GM23338 (cell line): Measurements from ENCODE around the gene ZFP69. TPM values are rescaled to one million over a fixed set of nuclear protein-coding genes. Genes with fewer than 3 reads are reported as not detected.

ENCODE experiments used
- ATAC-seq: fragments of 200-7000 bp; cut with Tn5 transposase; 3 replicates; pipeline ENCODE4 v1.9.1; 2020
- DNase-seq: peaks from one replicate; pipeline ENCODE4 v3.0.0-alpha.2; 2015; ENCODE audit warnings: low spot score
- H2AFZ ChIP-seq: fragments of 200-600 bp; sonication (generic); 2 replicates; pipeline ENCODE4 v1.8.0; 2016; ENCODE audit warnings: antibody characterized with exemption, mild to moderate bottlenecking, moderate library complexity
- H3F3A ChIP-seq: fragments of 200-600 bp; sonication (generic); replicated peaks from 2 replicates; pipeline ENCODE4 v1.8.0; 2017; ENCODE audit warnings: antibody characterized with exemption, mixed run types, low read depth
- H3K27ac ChIP-seq: fragments of 200-600 bp; sonication (generic); 2 replicates; pipeline ENCODE4 v1.6.1; 2016; ENCODE audit warnings: low read depth
- H3K27me3 ChIP-seq: fragments of 200-600 bp; sonication (generic); 2 replicates; pipeline ENCODE4 v1.8.0; 2016; ENCODE audit warnings: mild to moderate bottlenecking, mixed run types, moderate library complexity; ENCODE audit not compliant: insufficient read depth
- H3K36me3 ChIP-seq: fragments of 200-600 bp; sonication (generic); 2 replicates; pipeline ENCODE4 v1.8.0; 2016; ENCODE audit warnings: mild to moderate bottlenecking; ENCODE audit not compliant: insufficient read depth
- H3K4me1 ChIP-seq: fragments of 200-600 bp; sonication (generic); 2 replicates; pipeline ENCODE4 v1.8.0; 2016; ENCODE audit warnings: mild to moderate bottlenecking, moderate library complexity; ENCODE audit not compliant: insufficient read depth
- H3K4me2 ChIP-seq: fragments of 200-600 bp; sonication (generic); 2 replicates; pipeline ENCODE4 v1.7.1; 2017; ENCODE audit warnings: mixed run types
- H3K4me3 ChIP-seq: fragments of 200-600 bp; sonication (generic); 2 replicates; pipeline ENCODE4 v1.6.1; 2016; ENCODE audit warnings: mixed run types
- H3K79me2 ChIP-seq: fragments of 200-600 bp; sonication (generic); replicated peaks from 2 replicates; pipeline ENCODE4 v1.8.0; 2017; ENCODE audit warnings: mild to moderate bottlenecking; ENCODE audit not compliant: insufficient read depth
- H3K9me2 ChIP-seq: fragments of 200-600 bp; sonication (generic); 2 replicates; pipeline ENCODE4 v1.8.0; 2017; ENCODE audit not compliant: insufficient read depth
- H4K20me1 ChIP-seq: fragments of 200-600 bp; sonication (generic); replicated peaks from 2 replicates; pipeline ENCODE4 v1.8.0; 2017; ENCODE audit warnings: mild to moderate bottlenecking; ENCODE audit not compliant: insufficient read depth
- H3K27ac Mint-ChIP-seq: 2 replicates; pipeline ENCODE4 v1.8.0; 2020; ENCODE audit warnings: inconsistent platforms, mild to moderate bottlenecking, moderate library complexity, mixed read lengths
- H3K27me3 Mint-ChIP-seq: 3 replicates; pipeline ENCODE4 v1.8.0; 2022; ENCODE audit warnings: low read depth, mild to moderate bottlenecking, moderate library complexity, mixed read lengths, inconsistent platforms; ENCODE audit not compliant: insufficient read depth, poor library complexity
- H3K36me3 Mint-ChIP-seq: 3 replicates; pipeline ENCODE4 v1.8.0; 2021; ENCODE audit warnings: low read depth, mild to moderate bottlenecking, inconsistent platforms, moderate library complexity, mixed read lengths
- H3K4me1 Mint-ChIP-seq: 3 replicates; pipeline ENCODE4 v1.8.0; 2020; ENCODE audit warnings: mild to moderate bottlenecking, inconsistent platforms, mixed read lengths
- H3K4me3 Mint-ChIP-seq: 3 replicates; pipeline ENCODE4 v1.8.0; 2021; ENCODE audit warnings: moderate library complexity, mild to moderate bottlenecking, inconsistent platforms, mixed read lengths
- H3K9me3 Mint-ChIP-seq: 3 replicates; pipeline ENCODE4 v1.8.0; 2020; ENCODE audit warnings: moderate library complexity, mild to moderate bottlenecking, inconsistent platforms, mixed read lengths
- CREB1 ChIP-seq: fragments of 250-450 bp; sonication (Bioruptor Pico); IDR thresholded peaks from 2 replicates; pipeline ENCODE4 v1.5.0; 2020; ENCODE audit warnings: low read depth, mild to moderate bottlenecking, moderate library complexity
- ETS1 ChIP-seq: IDR thresholded peaks from 2 replicates; pipeline ENCODE4 v1.6.1; 2016; ENCODE audit warnings: antibody characterized with exemption
- EZH2 ChIP-seq: fragments of 200-600 bp; sonication (generic); IDR thresholded peaks from one replicate; pipeline ENCODE4 v1.8.0; 2017; ENCODE audit warnings: antibody characterized with exemption, mild to moderate bottlenecking, low read depth; ENCODE audit not compliant: unreplicated experiment
- EZH2phosphoT487 ChIP-seq: fragments of 200-600 bp; sonication (generic); IDR thresholded peaks from one replicate; pipeline ENCODE4 v1.8.1; 2018; ENCODE audit warnings: antibody characterized with exemption; ENCODE audit not compliant: unreplicated experiment
- JUNB ChIP-seq: IDR thresholded peaks from one replicate; pipeline ENCODE4 v1.6.1; 2016; ENCODE audit warnings: antibody characterized with exemption; ENCODE audit not compliant: unreplicated experiment
- NANOG ChIP-seq: IDR thresholded peaks from 2 replicates; pipeline ENCODE4 v1.6.1; 2016; ENCODE audit warnings: antibody characterized with exemption, borderline replicate concordance
- POLR2AphosphoS5 ChIP-seq: IDR thresholded peaks from 2 replicates; pipeline ENCODE4 v1.6.1; 2016; ENCODE audit warnings: antibody characterized with exemption, low read depth
- STAT1 ChIP-seq: IDR thresholded peaks from one replicate; pipeline ENCODE4 v1.6.1; 2016; ENCODE audit warnings: antibody characterized with exemption; ENCODE audit not compliant: unreplicated experiment
- ZNF114 ChIP-seq: fragments of 250-450 bp; sonication (Bioruptor Pico); IDR thresholded peaks from 2 replicates; pipeline ENCODE4 v1.5.0; 2020; ENCODE audit warnings: mild to moderate bottlenecking, moderate library complexity
- ZNF331 ChIP-seq: fragments of 250-450 bp; sonication (Bioruptor Pico); IDR thresholded peaks from 2 replicates; pipeline ENCODE4 v1.5.0; 2020; ENCODE audit warnings: low read depth, mild to moderate bottlenecking, moderate library complexity
- ZNF462 ChIP-seq: fragments of 250-450 bp; sonication (Bioruptor Pico); IDR thresholded peaks from 2 replicates; pipeline ENCODE4 v1.5.0; 2020; ENCODE audit warnings: mild to moderate bottlenecking, moderate library complexity
- polyA plus RNA-seq: library from polyadenylated mRNA; unstranded; fragments of >200 nt; fragmentation: Nextera tagmentation; extraction: Ambion mirVana; gene quantifications from 2 replicates; pipeline ENCODE4 v1.2.1, GENCODE V29; 2016
- total RNA-seq: library from RNA; depleted of rRNA; stranded (reverse); fragments of >200 nt; shearing (Covaris generic); gene quantifications from 2 replicates; pipeline ENCODE4 v1.2.3, GENCODE V29; 2014
- TF ChIP-seq, protein P1 (sequence below): IDR thresholded peaks from one replicate; pipeline ENCODE4 v1.6.1; 2018; ENCODE audit warnings: antibody characterized with exemption; ENCODE audit not compliant: unreplicated experiment
- TF ChIP-seq, protein P2 (sequence below), 2 experiments: fragments of 200-600 bp in 1 of 2; sonication (generic) in 1 of 2; conservative IDR thresholded peaks; 2 replicates each; pipeline versions ENCODE4 v1.5.1 to v1.6.1; 2016 to 2017; ENCODE audit warnings: antibody characterized with exemption in 2 of 2, low read depth in 2 of 2, mild to moderate bottlenecking in 2 of 2, moderate library complexity in 1 of 2

The ZFP69 gene
- total and polyA plus RNA-seq, 2 experiments from 2014 or later = 4.6 to 5.1 TPM

- Histone ChIP-seq H3F3A (no peaks in the 10 kb centered on the region), H3K9me2 (no peaks in the 10 kb centered on the region), H4K20me1 (peaks cover 8% of the 10 kb centered on the region; the same call in 1 of the 2 replicates), H3K79me2 (no peaks in the 10 kb centered on the region), H3K4me2 (peak overlapping the region; percentile 94), H3K36me3 (no peaks in the 10 kb centered on the region), H3K27me3 (0 out of 2 replicates have a peak, but pooled peaks cover 8% of the 10 kb centered on the region), H3K27ac (no peak overlapping the region), H2AFZ (peak overlapping the region; percentile 93), H3K4me1 (no peaks in the 10 kb centered on the region; the same call in 1 of the 2 replicates), H3K4me3 (peak overlapping the region; percentile 68)
- Mint-ChIP-seq H3K9me3 (peaks cover 38% of the 10 kb centered on the region), H3K4me1 (peaks cover 15% of the 10 kb centered on the region), H3K27ac (no peak overlapping the region), H3K36me3 (peaks cover 18% of the 10 kb centered on the region), H3K4me3 (peak overlapping the region; percentile 85), H3K27me3 (peaks cover 12% of the 10 kb centered on the region)
- TF ChIP-seq, protein P1, sequence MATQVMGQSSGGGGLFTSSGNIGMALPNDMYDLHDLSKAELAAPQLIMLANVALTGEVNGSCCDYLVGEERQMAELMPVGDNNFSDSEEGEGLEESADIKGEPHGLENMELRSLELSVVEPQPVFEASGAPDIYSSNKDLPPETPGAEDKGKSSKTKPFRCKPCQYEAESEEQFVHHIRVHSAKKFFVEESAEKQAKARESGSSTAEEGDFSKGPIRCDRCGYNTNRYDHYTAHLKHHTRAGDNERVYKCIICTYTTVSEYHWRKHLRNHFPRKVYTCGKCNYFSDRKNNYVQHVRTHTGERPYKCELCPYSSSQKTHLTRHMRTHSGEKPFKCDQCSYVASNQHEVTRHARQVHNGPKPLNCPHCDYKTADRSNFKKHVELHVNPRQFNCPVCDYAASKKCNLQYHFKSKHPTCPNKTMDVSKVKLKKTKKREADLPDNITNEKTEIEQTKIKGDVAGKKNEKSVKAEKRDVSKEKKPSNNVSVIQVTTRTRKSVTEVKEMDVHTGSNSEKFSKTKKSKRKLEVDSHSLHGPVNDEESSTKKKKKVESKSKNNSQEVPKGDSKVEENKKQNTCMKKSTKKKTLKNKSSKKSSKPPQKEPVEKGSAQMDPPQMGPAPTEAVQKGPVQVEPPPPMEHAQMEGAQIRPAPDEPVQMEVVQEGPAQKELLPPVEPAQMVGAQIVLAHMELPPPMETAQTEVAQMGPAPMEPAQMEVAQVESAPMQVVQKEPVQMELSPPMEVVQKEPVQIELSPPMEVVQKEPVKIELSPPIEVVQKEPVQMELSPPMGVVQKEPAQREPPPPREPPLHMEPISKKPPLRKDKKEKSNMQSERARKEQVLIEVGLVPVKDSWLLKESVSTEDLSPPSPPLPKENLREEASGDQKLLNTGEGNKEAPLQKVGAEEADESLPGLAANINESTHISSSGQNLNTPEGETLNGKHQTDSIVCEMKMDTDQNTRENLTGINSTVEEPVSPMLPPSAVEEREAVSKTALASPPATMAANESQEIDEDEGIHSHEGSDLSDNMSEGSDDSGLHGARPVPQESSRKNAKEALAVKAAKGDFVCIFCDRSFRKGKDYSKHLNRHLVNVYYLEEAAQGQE = no peak
- TF ChIP-seq EZH2 (no peak), POLR2AphosphoS5 (no peak), ZNF114 (CRISPR knock-in tag) (no peak), CREB1 (CRISPR knock-in tag) (no peak), JUNB (no peak), NANOG (no peak), ZNF331 (no peak), STAT1 (no peak), ZNF462 (CRISPR knock-in tag) (no peak), ETS1 (no peak), EZH2phosphoT487 (no peak)
- TF ChIP-seq, protein P2, sequence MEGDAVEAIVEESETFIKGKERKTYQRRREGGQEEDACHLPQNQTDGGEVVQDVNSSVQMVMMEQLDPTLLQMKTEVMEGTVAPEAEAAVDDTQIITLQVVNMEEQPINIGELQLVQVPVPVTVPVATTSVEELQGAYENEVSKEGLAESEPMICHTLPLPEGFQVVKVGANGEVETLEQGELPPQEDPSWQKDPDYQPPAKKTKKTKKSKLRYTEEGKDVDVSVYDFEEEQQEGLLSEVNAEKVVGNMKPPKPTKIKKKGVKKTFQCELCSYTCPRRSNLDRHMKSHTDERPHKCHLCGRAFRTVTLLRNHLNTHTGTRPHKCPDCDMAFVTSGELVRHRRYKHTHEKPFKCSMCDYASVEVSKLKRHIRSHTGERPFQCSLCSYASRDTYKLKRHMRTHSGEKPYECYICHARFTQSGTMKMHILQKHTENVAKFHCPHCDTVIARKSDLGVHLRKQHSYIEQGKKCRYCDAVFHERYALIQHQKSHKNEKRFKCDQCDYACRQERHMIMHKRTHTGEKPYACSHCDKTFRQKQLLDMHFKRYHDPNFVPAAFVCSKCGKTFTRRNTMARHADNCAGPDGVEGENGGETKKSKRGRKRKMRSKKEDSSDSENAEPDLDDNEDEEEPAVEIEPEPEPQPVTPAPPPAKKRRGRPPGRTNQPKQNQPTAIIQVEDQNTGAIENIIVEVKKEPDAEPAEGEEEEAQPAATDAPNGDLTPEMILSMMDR (conservative IDR thresholded peaks at IDR 0.05; ENCODE audit: low read depth in 2 of 2) = no peak
- no peak for DNase-seq
- peak; percentile 52 for ATAC-seq
Measured at GRCh38 chr1:40477678-40478053, 576 bp downstream of the ZFP69 start.
